ENCODE data around the gene MAP3K7.

DNA sequence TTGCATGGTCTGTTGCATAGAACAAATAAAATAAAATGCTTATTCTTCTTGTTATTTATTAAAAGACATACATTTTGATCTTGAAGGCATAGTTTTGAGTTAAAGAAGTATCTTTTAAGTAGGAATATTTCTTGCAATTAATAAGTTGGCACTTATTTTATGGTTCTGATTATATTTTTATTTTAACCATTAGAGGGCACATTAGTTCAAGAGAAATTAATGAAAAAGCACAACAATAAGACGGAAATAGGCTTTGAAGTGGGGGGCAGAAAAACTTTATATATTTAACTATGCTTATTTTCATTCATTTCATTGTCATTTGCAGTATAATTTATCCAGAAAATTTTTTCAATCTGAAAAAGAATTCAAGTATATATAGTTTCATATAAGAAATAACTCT, 44.2 kb upstream of the MAP3K7 start:
- TF ChIP-seq EP300 (IDR thresholded peaks at IDR 0.05; ENCODE audit: low read depth in 2 of 2, low read length in 2 of 2): no peak
- no peak for TF ChIP-seq EP300 (CRISPR knock-in tag; IDR thresholded peaks at IDR 0.05; ENCODE audit: borderline replicate concordance)
- no peak for TF ChIP-seq NFRKB (IDR thresholded peaks at IDR 0.05)
- TF ChIP-seq, protein P1, sequence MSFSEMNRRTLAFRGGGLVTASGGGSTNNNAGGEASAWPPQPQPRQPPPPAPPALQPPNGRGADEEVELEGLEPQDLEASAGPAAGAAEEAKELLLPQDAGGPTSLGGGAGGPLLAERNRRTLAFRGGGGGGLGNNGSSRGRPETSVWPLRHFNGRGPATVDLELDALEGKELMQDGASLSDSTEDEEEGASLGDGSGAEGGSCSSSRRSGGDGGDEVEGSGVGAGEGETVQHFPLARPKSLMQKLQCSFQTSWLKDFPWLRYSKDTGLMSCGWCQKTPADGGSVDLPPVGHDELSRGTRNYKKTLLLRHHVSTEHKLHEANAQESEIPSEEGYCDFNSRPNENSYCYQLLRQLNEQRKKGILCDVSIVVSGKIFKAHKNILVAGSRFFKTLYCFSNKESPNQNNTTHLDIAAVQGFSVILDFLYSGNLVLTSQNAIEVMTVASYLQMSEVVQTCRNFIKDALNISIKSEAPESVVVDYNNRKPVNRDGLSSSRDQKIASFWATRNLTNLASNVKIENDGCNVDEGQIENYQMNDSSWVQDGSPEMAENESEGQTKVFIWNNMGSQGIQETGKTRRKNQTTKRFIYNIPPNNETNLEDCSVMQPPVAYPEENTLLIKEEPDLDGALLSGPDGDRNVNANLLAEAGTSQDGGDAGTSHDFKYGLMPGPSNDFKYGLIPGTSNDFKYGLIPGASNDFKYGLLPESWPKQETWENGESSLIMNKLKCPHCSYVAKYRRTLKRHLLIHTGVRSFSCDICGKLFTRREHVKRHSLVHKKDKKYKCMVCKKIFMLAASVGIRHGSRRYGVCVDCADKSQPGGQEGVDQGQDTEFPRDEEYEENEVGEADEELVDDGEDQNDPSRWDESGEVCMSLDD (CRISPR knock-in tag; IDR thresholded peaks at IDR 0.05; ENCODE audit: borderline replicate concordance): no peak
- TF ChIP-seq, protein P2, sequence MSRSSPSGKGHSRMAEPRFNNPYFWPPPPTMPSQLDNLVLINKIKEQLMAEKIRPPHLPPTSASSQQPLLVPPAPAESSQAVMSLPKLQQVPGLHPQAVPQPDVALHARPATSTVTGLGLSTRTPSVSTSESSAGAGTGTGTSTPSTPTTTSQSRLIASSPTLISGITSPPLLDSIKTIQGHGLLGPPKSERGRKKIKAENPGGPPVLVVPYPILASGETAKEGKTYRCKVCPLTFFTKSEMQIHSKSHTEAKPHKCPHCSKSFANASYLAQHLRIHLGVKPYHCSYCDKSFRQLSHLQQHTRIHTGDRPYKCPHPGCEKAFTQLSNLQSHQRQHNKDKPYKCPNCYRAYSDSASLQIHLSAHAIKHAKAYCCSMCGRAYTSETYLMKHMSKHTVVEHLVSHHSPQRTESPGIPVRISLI (CRISPR knock-in tag; IDR thresholded peaks at IDR 0.05; ENCODE audit: borderline replicate concordance): no peak
- TF ChIP-seq, protein P3, sequence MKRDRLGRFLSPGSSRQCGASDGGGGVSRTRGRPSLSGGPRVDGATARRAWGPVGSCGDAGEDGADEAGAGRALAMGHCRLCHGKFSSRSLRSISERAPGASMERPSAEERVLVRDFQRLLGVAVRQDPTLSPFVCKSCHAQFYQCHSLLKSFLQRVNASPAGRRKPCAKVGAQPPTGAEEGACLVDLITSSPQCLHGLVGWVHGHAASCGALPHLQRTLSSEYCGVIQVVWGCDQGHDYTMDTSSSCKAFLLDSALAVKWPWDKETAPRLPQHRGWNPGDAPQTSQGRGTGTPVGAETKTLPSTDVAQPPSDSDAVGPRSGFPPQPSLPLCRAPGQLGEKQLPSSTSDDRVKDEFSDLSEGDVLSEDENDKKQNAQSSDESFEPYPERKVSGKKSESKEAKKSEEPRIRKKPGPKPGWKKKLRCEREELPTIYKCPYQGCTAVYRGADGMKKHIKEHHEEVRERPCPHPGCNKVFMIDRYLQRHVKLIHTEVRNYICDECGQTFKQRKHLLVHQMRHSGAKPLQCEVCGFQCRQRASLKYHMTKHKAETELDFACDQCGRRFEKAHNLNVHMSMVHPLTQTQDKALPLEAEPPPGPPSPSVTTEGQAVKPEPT (CRISPR knock-in tag; IDR thresholded peaks at IDR 0.05; ENCODE audit: low read depth): no peak
- no peak for TF ChIP-seq RFXAP (CRISPR knock-in tag; IDR thresholded peaks at IDR 0.05; ENCODE audit: borderline replicate concordance)
- TF ChIP-seq, protein P4, sequence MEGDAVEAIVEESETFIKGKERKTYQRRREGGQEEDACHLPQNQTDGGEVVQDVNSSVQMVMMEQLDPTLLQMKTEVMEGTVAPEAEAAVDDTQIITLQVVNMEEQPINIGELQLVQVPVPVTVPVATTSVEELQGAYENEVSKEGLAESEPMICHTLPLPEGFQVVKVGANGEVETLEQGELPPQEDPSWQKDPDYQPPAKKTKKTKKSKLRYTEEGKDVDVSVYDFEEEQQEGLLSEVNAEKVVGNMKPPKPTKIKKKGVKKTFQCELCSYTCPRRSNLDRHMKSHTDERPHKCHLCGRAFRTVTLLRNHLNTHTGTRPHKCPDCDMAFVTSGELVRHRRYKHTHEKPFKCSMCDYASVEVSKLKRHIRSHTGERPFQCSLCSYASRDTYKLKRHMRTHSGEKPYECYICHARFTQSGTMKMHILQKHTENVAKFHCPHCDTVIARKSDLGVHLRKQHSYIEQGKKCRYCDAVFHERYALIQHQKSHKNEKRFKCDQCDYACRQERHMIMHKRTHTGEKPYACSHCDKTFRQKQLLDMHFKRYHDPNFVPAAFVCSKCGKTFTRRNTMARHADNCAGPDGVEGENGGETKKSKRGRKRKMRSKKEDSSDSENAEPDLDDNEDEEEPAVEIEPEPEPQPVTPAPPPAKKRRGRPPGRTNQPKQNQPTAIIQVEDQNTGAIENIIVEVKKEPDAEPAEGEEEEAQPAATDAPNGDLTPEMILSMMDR (CRISPR knock-in tag; IDR thresholded peaks at IDR 0.05): no peak
- no peak for TF ChIP-seq POLR2A (IDR thresholded peaks at IDR 0.05; ENCODE audit: insufficient read depth in 1 of 2, low read depth in 2 of 2, low read length in 2 of 2)
- no peak for TF ChIP-seq EED (CRISPR knock-in tag; IDR thresholded peaks at IDR 0.05)
